Measurements from ENCODE around the gene SCLY. TPM values are rescaled to one million over a fixed set of nuclear protein-coding genes. Genes with fewer than 3 reads are reported as not detected.

The SCLY gene
- total and polyA plus RNA-seq, 2 of the 13 experiments (the other 11 are each of a cell fraction or from before 2014, with no cell fraction given), result 27.9 to 38.6 TPM

GRCh38 chr2:238106698-238107524 lies 46.1 kb downstream of the SCLY start (continued):
- no peak for TF ChIP-seq PLSCR1 (CRISPR knock-in tag; IDR thresholded peaks at IDR 0.05; ENCODE audit: borderline replicate concordance)
- no peak for TF ChIP-seq ZNF503 (CRISPR knock-in tag; IDR thresholded peaks at IDR 0.05)
- TF ChIP-seq ZBTB14 (CRISPR knock-in tag; IDR thresholded peaks at IDR 0.05), result no peak
- peak; percentile 97 for TF ChIP-seq ZBTB38 (CRISPR knock-in tag; IDR thresholded peaks at IDR 0.05)
- no peak for TF ChIP-seq ZNF10 (CRISPR knock-in tag; IDR thresholded peaks at IDR 0.05; ENCODE audit: borderline replicate concordance, low read depth)
- no peak for TF ChIP-seq NFYC (CRISPR knock-in tag; IDR thresholded peaks at IDR 0.05)
- TF ChIP-seq HNRNPK (IDR thresholded peaks at IDR 0.05; ENCODE audit: low read depth, low read length, poor library complexity, severe bottlenecking), result peak; percentile 71
- no peak for TF ChIP-seq NFATC3 (CRISPR knock-in tag; IDR thresholded peaks at IDR 0.05)
- no peak for TF ChIP-seq FOXO4 (CRISPR knock-in tag; conservative IDR thresholded peaks at IDR 0.05)
- TF ChIP-seq ZNF556 (CRISPR knock-in tag; IDR thresholded peaks at IDR 0.05; ENCODE audit: borderline replicate concordance), result no peak
- no peak for TF ChIP-seq THAP7 (CRISPR knock-in tag; IDR thresholded peaks at IDR 0.05)
- no peak for TF ChIP-seq NKX3-1 (CRISPR knock-in tag; IDR thresholded peaks at IDR 0.05)
- no peak for TF ChIP-seq E2F2 (CRISPR knock-in tag; IDR thresholded peaks at IDR 0.05; ENCODE audit: borderline replicate concordance)
- TF ChIP-seq TFE3 (CRISPR knock-in tag; IDR thresholded peaks at IDR 0.05), result no peak
- no peak for TF ChIP-seq REXO4 (CRISPR knock-in tag; IDR thresholded peaks at IDR 0.05; ENCODE audit: borderline replicate concordance)
- TF ChIP-seq ZNF441 (CRISPR knock-in tag; IDR thresholded peaks at IDR 0.05; ENCODE audit: borderline replicate concordance), result no peak
- TF ChIP-seq TRIM24 (CRISPR knock-in tag; IDR thresholded peaks at IDR 0.05), result no peak
- TF ChIP-seq SIN3A (IDR thresholded peaks at IDR 0.05; ENCODE audit: borderline replicate concordance, low read depth, low read length), result no peak
- no peak for TF ChIP-seq ZBTB3 (CRISPR knock-in tag; IDR thresholded peaks at IDR 0.05; ENCODE audit: borderline replicate concordance, low read depth)
